Endodermal cell (in vitro differentiated cells): ENCODE measurements around the gene SMAP2. TPM values are rescaled to one million over a fixed set of nuclear protein-coding genes. Genes with fewer than 3 reads are reported as not detected.

Source experiments
- DNase-seq: peaks from one replicate; pipeline ENCODE4 v3.0.0-alpha.2; 2017
- H3K27ac ChIP-seq: 2 replicates; pipeline ENCODE4 v1.5.1; 2013; ENCODE audit warnings: mild to moderate bottlenecking, low read depth, low read length, moderate library complexity
- H3K27me3 ChIP-seq: 2 replicates; pipeline ENCODE4 v1.6.1; 2013; ENCODE audit warnings: mild to moderate bottlenecking, low read length, moderate library complexity; ENCODE audit not compliant: insufficient read depth, control insufficient read depth, poor library complexity, severe bottlenecking
- H3K36me3 ChIP-seq: 2 replicates; pipeline ENCODE4 v1.7.0; 2013; ENCODE audit warnings: mild to moderate bottlenecking, low read length, moderate library complexity; ENCODE audit not compliant: control insufficient read depth, insufficient read depth
- H3K4me1 ChIP-seq: one replicate; pipeline ENCODE4 v1.7.0; 2013; ENCODE audit warnings: low read length; ENCODE audit not compliant: control insufficient read depth, insufficient read depth
- H3K4me3 ChIP-seq: 2 replicates; pipeline ENCODE4 v1.5.1; 2013; ENCODE audit warnings: mild to moderate bottlenecking, low read length, moderate library complexity
- H3K9ac ChIP-seq: 2 replicates; pipeline ENCODE4 v1.6.1; 2013; ENCODE audit warnings: mild to moderate bottlenecking, low read length, moderate library complexity; ENCODE audit not compliant: poor library complexity, severe bottlenecking; ENCODE audit errors: extremely low read depth
- H3K9me3 ChIP-seq: 2 replicates; pipeline ENCODE4 v1.6.1; 2013; ENCODE audit warnings: mild to moderate bottlenecking, low read length, moderate library complexity; ENCODE audit not compliant: control insufficient read depth
- H3K27ac Mint-ChIP-seq: 2 replicates; pipeline ENCODE4 v1.8.0; 2020; ENCODE audit warnings: mixed read lengths
- H3K27me3 Mint-ChIP-seq: 2 replicates; pipeline ENCODE4 v1.8.0; 2021; ENCODE audit warnings: mild to moderate bottlenecking, mixed read lengths; ENCODE audit not compliant: insufficient read depth
- H3K36me3 Mint-ChIP-seq: 2 replicates; pipeline ENCODE4 v1.8.0; 2020; ENCODE audit warnings: low read depth, mixed read lengths
- H3K4me1 Mint-ChIP-seq: 2 replicates; pipeline ENCODE4 v1.8.0; 2020; ENCODE audit warnings: mixed read lengths
- H3K4me3 Mint-ChIP-seq: 2 replicates; pipeline ENCODE4 v1.8.0; 2020; ENCODE audit warnings: mild to moderate bottlenecking, moderate library complexity, mixed read lengths
- H3K9me3 Mint-ChIP-seq: 2 replicates; pipeline ENCODE4 v1.8.0; 2020; ENCODE audit warnings: mild to moderate bottlenecking, mixed read lengths
- WGBS, 2 experiments: methylation state at CpG; one replicate each; pipeline versions ENCODE4 v1.1.5 to v1.1.7; 2013; ENCODE audit warnings: missing lambda C conversion rate in 2 of 2, mixed read lengths in 1 of 2; ENCODE audit not compliant: insufficient coverage in 1 of 2, insufficient read length in 1 of 2; 5-methylcytosine and 5-hydroxymethylcytosine counted together
- total RNA-seq, 2 donors: library from RNA; stranded (reverse); fragmentation: NEBNext Ultra II Directional in 1 of 2; extraction: Animal tissue kit (Norgen Biotek cat#: 25700) in 1 of 2; gene quantifications; 2 replicates in 1 of 2; 3 replicates in 1 of 2; pipeline ENCODE4 v1.2.1, GENCODE V29; 2021
- TF ChIP-seq, protein P1 (sequence below): fragments of 200-600 bp; sonication (generic); conservative IDR thresholded peaks from 2 replicates; pipeline ENCODE4 v1.5.0; 2021; ENCODE audit warnings: antibody characterized with exemption, mild to moderate bottlenecking

The SMAP2 gene
- total RNA-seq, 2 donors from 2014 or later = 21.9 to 22.3 TPM

DNA sequence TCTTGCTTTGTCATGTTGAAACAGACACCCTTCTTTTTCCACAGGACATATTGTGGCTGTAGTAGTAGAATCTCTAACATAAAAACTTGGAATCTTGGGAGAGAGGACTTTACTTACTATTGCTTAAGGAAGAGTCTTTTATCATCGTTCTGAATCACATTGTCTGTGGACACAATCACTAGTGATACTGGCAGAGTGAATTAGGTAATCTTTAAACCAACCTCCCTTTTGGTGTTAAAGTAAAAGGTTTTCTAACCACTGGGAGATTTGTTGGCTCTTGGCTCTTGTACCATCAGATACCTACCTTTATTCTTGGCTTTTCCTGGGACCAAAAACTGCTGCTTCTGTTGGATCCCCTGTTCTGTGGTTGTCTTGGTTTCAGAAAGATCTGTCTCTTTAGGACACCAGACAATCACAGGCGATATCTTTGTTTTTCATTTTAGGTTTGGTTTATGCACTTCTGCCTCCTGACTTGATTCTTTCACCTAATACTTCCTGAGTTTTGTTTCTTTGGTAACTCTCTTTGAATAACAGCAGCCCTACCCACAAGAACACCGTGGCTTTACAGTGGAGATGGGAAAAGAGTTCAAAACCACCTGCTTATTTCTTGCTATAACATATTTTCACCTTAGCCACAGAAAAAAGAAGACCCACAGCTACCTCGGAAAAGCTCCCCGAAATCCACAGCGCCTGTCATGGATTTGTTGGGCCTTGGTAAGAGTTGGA lies 40.2 kb downstream of the SMAP2 start:
- Mint-ChIP-seq H3K27me3 (no peaks in the 10 kb centered on the region), H3K4me3 (no peak overlapping the region), H3K36me3 (peaks cover 63% of the 10 kb centered on the region), H3K4me1 (peaks cover 26% of the 10 kb centered on the region), H3K27ac (no peak overlapping the region), H3K9me3 (no peaks in the 10 kb centered on the region)
- DNase-seq = no peak
- H3K4me1 ChIP-seq = peaks cover 3% of the 10 kb centered on the region
- H3K27ac ChIP-seq = no peak overlapping the region
- H3K27me3 ChIP-seq = no peaks in the 10 kb centered on the region
- WGBS, 2 experiments = 89 to 91% methylated on average over 5 to 6 of the region's 6 CpGs
- H3K4me3 ChIP-seq = peak overlapping the region; percentile 5
- no peaks in the 10 kb centered on the region for H3K9me3 ChIP-seq
- TF ChIP-seq, protein P1, sequence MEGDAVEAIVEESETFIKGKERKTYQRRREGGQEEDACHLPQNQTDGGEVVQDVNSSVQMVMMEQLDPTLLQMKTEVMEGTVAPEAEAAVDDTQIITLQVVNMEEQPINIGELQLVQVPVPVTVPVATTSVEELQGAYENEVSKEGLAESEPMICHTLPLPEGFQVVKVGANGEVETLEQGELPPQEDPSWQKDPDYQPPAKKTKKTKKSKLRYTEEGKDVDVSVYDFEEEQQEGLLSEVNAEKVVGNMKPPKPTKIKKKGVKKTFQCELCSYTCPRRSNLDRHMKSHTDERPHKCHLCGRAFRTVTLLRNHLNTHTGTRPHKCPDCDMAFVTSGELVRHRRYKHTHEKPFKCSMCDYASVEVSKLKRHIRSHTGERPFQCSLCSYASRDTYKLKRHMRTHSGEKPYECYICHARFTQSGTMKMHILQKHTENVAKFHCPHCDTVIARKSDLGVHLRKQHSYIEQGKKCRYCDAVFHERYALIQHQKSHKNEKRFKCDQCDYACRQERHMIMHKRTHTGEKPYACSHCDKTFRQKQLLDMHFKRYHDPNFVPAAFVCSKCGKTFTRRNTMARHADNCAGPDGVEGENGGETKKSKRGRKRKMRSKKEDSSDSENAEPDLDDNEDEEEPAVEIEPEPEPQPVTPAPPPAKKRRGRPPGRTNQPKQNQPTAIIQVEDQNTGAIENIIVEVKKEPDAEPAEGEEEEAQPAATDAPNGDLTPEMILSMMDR = no peak
- H3K36me3 ChIP-seq = peaks cover 79% of the 10 kb centered on the region
- H3K9ac ChIP-seq = no peak overlapping the region

DNA sequence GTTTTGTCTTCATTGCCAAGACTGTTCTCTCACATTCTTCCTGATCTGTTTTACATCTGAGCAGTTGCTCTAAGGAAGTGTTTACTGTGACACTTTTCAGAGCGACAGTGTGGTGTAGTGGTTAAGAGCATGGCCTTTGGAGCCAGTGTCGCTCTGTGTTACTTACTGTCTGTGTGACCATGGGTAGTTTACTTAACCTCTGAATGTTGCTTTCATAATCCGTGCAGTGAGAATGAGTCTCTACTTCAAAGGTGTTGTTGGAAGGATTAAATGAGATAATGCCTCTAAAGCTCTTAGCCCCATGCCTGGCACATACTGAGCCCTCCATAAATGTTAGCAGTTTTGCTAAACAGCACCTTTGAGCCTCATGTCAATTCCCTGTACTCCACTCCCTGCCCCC lies 40.8 kb downstream of the SMAP2 start:
- Histone ChIP-seq H3K4me3 (peak overlapping the region; percentile 5), H3K9me3 (no peaks in the 10 kb centered on the region), H3K9ac (no peak overlapping the region), H3K27me3 (no peaks in the 10 kb centered on the region), H3K27ac (no peak overlapping the region), H3K36me3 (peaks cover 77% of the 10 kb centered on the region), H3K4me1 (peaks cover under 1% of the 10 kb centered on the region)
- DNase-seq = no peak
- Mint-ChIP-seq H3K4me3 (no peak overlapping the region), H3K4me1 (peaks cover 24% of the 10 kb centered on the region), H3K27ac (no peak overlapping the region), H3K36me3 (peaks cover 62% of the 10 kb centered on the region), H3K27me3 (no peaks in the 10 kb centered on the region), H3K9me3 (no peaks in the 10 kb centered on the region)
- TF ChIP-seq, protein P1 = no peak
- 83 to 93% methylated on average over 2 to 3 of the region's 3 CpGs for WGBS, 2 experiments

GRCh38 chr1:40416709-40417108 lies 43.2 kb downstream of the SMAP2 start:
- Histone ChIP-seq H3K27ac (no peak overlapping the region), H3K4me1 (no peaks in the 10 kb centered on the region), H3K36me3 (peaks cover 69% of the 10 kb centered on the region), H3K9ac (no peak overlapping the region), H3K4me3 (no peak overlapping the region), H3K9me3 (no peaks in the 10 kb centered on the region), H3K27me3 (no peaks in the 10 kb centered on the region)
- no peak for DNase-seq
- Mint-ChIP-seq H3K4me1 (peaks cover 20% of the 10 kb centered on the region), H3K27me3 (no peaks in the 10 kb centered on the region), H3K36me3 (peaks cover 64% of the 10 kb centered on the region), H3K9me3 (no peaks in the 10 kb centered on the region), H3K4me3 (no peak overlapping the region), H3K27ac (no peak overlapping the region)
- TF ChIP-seq, protein P1 = no peak
- 96 to 100% methylated on average over 2 to 4 of the region's 4 CpGs for WGBS, 2 experiments
